HG02588 (cell line): ENCODE data around the gene LSMEM2.
"Not testable (repeated sequence)": the region's sequence is repeated elsewhere in the genome, so short reads cannot be mapped to it uniquely, and the experiment has no call there.

Source experiments
- ATAC-seq: cut with Tn5 transposase; IDR thresholded peaks from one replicate; pipeline ENCODE4 v1.9.1; 2021; ENCODE audit warnings: mild to moderate bottlenecking, moderate library complexity; ENCODE audit not compliant: unreplicated experiment

The LSMEM2 gene

DNA sequence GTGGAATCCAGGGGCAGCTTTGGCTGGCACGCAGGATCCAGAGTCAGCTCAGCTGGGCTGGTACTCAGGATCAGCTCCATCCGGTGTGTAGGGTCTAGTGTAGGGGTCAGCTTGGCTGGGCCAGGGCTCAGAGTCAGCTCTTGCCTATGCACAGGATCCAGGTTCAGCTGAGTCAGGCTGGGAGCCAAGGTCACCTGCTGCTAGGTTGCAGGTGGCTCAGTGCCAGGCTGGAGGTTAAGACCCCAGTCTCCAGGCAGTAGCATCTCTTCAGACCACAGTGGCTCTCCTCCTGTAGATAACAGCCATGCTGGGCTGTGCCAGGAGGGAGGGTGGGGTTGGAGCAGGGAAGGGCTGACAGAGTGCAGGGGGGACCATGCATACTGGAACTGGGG lies 18.5 kb downstream of the LSMEM2 start:
- no peak for ATAC-seq

DNA sequence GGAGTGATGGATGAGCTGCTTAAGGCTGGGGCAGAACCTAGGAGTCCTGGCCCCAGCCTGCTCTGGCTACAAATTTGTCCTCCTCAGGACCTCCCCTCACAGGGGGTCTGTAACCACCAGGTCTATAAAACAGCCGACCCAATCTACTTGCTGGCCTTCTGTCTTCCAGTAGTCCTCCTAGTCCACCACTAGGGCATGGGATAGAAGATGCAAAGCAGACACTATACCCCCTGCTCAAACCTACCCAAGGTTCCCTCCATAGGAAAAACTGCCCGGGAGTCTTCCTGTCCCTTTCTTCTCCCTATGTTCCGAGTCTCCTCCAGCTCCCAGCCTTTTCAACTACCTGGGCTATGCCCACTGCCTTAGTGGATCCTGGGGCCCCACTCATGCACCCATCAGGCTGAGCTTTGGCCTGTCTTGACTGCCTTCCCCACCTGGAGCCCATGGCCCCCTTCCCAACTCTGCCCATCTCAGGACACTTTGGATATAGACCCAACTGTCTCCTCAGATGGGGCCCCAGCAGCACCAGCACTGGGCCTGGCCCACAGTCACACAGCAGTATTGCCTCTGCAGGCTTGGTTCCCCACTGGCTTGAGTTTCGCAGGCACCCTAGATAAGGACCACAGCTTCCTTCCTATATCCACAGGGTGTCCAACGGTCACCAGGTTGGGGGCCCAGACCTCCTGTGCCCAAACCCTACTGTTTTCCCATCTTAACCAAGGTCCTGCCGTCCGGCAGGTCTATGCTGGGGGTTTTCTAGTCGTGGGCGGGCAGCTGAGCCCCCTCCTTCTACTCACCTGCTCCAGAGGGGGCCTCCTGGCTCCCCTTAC lies 19.2 kb downstream of the LSMEM2 start:
- ATAC-seq, result no peak

DNA sequence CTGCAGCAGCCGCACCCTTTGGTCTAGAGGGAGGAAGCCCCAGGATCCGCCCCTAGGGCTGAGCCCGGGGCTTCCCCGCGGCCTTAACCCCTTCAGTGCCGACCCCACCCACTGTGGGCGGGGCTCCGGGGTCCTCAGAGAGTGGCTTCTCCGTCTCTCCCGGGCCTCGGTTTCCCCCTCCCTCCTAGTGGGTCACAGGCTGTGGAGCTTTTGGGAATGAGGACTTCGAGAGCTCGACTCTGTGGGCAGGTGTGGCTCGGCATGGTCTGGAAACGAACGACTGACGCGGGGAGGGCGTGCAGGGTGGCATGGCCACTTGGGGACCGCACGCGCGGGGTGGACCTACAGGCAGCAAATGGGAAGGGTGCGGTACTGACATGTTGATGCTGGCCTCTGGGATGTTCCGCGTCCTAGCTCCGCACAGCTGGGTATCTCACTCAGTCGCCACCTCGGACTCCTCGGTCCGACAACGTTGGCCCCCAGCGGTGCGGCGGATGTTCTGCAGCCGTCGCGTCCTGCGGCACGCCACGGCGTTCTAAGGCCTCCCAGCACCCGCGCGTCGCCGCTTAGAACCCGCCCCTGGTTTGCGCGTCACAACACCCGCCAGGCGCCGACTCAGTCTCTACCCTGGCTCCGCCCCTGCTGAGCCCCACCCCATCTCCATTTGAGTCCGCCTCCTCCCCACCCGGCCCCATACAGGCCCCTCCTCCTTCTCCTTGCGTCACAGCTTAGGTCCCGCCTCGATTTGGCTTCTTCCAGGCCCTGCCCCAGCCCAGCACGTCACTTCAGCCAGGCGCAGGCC lies 20.1 kb downstream of the LSMEM2 start, which contains the start of the genes HYAL3 and NAA80:
Gene HYAL3 (minus strand): TSS at position 570 of the 802 bp plus-strand sequence. CDS start 3,803 bp downstream, outside the sequence.
Gene NAA80 (minus strand): TSS at position 570 of the 802 bp plus-strand sequence. CDS start 1,942 bp downstream, outside the sequence.
- peak; percentile 86 for ATAC-seq

GRCh38 chr3:50299638-50299928 lies 20.7 kb downstream of the LSMEM2 start:
- no peak for ATAC-seq

- ATAC-seq, result no peak
Observed at GRCh38 chr3:50299929-50300680, 21.2 kb downstream of the LSMEM2 start.

DNA sequence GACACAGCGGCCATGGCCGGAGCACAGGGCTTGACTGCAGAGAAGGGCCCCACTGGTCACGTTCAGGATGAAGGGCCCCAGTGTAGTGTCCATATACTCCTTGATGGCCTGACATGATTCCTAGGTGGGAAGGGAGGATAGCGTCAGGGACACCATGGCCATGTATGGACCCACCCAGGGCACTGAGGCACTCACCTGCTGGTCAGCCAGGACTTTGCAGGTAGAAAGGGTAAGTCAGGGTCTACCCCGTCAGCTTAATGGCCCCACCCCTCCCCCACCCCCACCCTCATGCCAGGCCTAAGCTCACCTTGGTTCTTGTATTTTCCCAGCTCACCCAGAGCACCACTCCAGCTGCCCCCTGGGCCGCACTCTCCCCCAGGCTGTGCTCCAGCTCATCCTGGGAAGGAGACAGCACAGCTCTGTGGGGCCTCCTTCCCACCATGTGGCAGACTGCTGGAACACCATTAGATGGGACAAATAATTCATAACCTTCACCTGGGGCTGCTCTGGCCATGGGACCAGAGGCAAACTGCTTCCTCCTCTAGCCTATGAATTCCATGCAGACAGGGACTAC lies 21.9 kb downstream of the LSMEM2 start:
- ATAC-seq, result no peak

- no peak for ATAC-seq
Observed at GRCh38 chr3:50302095-50303012, 23.5 kb downstream of the LSMEM2 start.

- ATAC-seq, result no peak
Observed at GRCh38 chr3:50303013-50303815, 24.3 kb downstream of the LSMEM2 start, which contains the start of gene HYAL1. TSS of gene HYAL1 (minus strand) at chr3:50303574. CDS start at chr3:50302956, 618 bp downstream.

DNA sequence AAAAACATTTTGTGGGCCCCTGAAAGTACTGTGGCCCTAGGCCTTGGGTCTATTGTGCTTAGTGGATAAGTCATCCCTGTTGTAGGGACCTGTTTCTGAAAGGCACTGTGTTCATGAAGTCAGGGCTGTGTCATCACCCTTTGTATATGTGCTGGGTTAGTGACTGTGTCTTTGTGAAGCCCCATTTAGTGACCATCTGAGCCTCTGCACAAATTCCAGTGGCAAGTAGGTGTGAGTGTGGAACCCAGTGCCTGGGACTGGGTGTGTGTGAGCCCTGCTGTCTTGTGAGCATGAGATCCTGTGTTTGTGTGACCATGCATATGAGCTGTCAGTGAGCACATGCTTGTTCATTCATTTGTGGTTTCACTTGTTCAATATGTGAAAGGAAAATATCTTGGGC lies 25.7 kb downstream of the LSMEM2 start:
- ATAC-seq, result no peak

DNA sequence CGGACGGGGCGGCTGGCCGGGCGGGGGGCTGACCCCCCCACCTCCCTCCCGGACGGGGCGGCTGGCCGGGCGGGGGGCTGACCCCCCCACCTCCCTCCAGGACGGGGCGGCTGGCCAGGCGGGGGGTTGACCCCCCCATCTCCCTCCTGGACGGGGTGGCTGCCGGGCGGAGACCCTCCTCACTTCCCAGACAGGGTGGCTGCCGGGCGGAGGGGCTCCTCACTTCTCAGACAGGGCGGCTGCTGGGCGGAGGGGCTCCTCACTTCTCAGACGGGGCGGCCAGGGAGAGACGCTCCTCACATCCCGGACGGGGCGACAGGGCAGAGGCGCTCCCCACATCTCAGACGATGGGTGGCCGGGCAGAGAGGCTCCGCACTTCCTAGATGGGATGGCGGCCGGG lies 33.2 kb downstream of the LSMEM2 start:
- ATAC-seq, result not testable (repeated sequence)

DNA sequence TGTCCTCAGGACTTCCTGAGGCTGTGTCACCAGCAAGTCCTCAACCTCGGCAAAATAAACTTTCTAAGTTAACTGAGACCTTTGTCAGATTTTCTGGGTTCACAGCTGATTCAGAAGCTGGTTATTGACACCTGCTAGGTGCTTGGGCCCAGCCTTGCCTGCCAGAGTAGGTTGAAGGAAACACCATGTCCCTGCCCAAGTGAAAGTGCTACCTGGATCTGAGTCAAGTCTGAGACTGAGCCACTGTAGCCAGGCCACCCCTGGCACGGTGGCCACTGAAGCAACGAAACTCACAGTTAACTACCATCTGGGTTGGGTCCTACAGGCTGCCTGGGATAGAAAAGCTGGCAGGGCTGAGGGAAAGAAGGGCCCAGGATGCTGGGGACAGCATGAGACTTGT lies 35.5 kb downstream of the LSMEM2 start:
- ATAC-seq, result no peak

GRCh38 chr3:50314816-50315215 lies 35.9 kb downstream of the LSMEM2 start:
- no peak for ATAC-seq

GRCh38 chr3:50316657-50317242 lies 37.9 kb downstream of the LSMEM2 start:
- no peak for ATAC-seq

DNA sequence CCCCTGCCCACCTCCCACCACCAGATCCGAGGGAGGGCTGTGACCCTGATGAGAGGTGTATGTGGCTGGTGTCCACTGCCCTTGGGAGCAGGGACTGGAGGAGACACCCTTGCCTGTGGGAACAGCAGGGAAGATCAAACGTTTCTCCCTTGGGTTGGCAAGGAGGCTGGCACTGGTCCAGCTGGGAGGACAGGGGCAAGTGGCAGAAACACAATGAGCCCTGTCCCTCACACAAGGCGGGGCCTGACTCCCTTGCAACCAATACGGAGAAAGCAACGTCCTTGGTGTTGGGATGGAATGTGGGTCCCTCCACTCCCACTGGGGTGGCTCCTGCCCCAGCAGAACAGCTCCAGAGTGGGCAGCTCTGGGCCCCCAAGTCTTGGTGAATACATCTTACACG lies 38.4 kb downstream of the LSMEM2 start:
- ATAC-seq, result no peak

GRCh38 chr3:50318163-50318562 lies 39.3 kb downstream of the LSMEM2 start:
- ATAC-seq, result no peak

GRCh38 chr3:50318615-50319014 lies 39.7 kb downstream of the LSMEM2 start:
- no peak for ATAC-seq

- no peak for ATAC-seq
Observed at GRCh38 chr3:50319181-50319893, 40.5 kb downstream of the LSMEM2 start.
